ENCODE data around the gene TUBGCP3.

Gene TUBGCP3

DNA sequence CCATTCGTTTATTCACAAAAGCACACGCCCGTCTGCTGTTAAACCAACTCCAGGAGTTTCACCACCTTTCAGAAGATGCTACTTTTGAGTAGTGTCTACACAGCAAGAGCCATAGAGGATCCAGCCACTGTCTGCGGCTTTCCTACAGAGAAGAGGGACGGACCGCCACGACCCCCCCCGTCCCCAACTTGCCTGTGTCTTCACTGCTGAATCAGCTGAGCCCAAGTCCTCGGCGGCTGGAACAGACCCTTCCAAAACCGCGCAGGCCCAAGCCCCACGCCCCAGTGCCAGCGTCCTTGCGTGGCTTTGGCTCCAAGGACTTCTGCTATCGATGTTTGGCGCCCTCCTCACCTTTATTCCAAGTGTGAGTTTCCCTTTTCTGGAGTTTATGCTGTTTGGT lies 146.7 kb downstream of the TUBGCP3 start:
- DNase-seq (ENCODE audit: low read depth), result no peak
- TF ChIP-seq, protein P1, sequence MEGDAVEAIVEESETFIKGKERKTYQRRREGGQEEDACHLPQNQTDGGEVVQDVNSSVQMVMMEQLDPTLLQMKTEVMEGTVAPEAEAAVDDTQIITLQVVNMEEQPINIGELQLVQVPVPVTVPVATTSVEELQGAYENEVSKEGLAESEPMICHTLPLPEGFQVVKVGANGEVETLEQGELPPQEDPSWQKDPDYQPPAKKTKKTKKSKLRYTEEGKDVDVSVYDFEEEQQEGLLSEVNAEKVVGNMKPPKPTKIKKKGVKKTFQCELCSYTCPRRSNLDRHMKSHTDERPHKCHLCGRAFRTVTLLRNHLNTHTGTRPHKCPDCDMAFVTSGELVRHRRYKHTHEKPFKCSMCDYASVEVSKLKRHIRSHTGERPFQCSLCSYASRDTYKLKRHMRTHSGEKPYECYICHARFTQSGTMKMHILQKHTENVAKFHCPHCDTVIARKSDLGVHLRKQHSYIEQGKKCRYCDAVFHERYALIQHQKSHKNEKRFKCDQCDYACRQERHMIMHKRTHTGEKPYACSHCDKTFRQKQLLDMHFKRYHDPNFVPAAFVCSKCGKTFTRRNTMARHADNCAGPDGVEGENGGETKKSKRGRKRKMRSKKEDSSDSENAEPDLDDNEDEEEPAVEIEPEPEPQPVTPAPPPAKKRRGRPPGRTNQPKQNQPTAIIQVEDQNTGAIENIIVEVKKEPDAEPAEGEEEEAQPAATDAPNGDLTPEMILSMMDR (IDR thresholded peaks at IDR 0.05; ENCODE audit: low read length, missing control alignments), result no peak

DNA sequence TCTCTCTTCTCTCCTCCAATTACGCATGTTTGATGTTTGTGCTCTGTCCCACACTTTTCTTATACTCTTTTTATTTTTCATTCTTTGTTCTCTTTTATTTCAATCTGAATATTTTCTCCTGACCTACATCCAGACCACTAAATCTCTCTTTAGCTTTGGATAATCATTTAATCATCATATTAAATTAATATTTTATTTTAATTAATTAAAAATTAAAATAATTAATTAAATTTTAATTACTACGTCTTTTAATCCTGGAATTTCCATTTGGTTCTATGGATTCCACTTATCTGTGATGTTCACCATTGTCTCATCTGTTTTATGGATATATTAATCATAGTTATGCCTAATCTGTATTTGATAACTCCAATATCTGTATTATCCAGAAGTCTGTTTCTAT lies 149.4 kb downstream of the TUBGCP3 start:
- TF ChIP-seq, protein P1 (IDR thresholded peaks at IDR 0.05; ENCODE audit: low read length, missing control alignments), result no peak
- H3K4me3 ChIP-seq (replicated peaks; ENCODE audit: low read depth, low read length), result no peak overlapping the region
- DNase-seq (ENCODE audit: low read depth), result no peak

More for the DNA sequence above, 146.7 kb downstream of the TUBGCP3 start:
- no peak overlapping the region for H3K4me3 ChIP-seq (replicated peaks; ENCODE audit: low read depth, low read length)

DNA sequence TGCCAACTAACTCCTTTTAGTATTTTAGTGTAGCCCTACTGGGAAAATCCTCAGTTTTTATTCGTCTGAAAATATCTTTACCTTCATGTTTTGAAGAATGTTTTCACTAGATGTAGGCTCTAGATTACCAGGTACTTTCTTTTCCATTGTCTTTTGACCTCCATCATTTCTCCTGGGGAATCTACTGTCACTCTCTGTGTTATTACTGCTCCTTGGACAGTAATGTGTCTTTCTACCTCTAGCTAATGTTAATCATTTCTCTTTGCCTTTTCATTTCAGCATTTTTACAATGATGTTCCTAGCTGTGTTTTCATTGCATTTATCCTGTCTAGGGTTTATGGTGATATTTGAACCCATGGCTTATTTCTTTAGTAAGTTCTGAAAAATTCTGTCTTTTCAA lies 149.9 kb downstream of the TUBGCP3 start:
- TF ChIP-seq, protein P1 (IDR thresholded peaks at IDR 0.05; ENCODE audit: low read length, missing control alignments), result no peak
- DNase-seq (ENCODE audit: low read depth), result no peak
- no peak overlapping the region for H3K4me3 ChIP-seq (replicated peaks; ENCODE audit: low read depth, low read length)

DNA sequence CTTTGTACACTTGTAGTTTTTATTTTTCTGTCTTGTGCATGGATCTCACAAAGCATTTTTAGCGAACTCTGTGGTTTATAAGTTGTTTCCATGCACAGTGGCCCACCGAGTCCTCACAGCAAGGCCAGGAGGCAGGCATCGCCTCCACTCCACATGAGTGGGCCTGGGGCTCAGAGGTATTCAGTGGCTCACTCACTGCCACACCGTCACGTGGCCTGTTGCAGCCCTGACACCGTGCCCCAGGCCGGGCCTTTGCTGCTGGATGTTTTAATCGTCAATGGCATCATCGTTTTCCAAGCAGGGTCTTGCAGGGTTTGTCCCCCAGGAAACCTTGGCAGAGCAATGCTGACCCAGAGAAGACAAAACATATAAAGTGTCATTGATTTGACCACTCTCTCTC lies 152.0 kb downstream of the TUBGCP3 start:
- TF ChIP-seq, protein P1 (IDR thresholded peaks at IDR 0.05; ENCODE audit: low read length, missing control alignments), result no peak
- no peak overlapping the region for H3K4me3 ChIP-seq (replicated peaks; ENCODE audit: low read depth, low read length)
- no peak for DNase-seq (ENCODE audit: low read depth)
